GM03348 (cell line): ENCODE results near the gene ABCA13.
"Not testable (repeated sequence)": the region's sequence is repeated elsewhere in the genome, so short reads cannot be mapped to it uniquely, and the experiment has no call there.

Experiments used
- DNase-seq: peaks from one replicate; pipeline ENCODE4 v3.0.0; 2012; ENCODE audit warnings: low spot score

ABCA13 gene

GRCh38 chr7:48171202-48171601, at the start of gene ABCA13:
TSS of gene ABCA13 (plus strand) at chr7:48171458. CDS start at chr7:48171484, 26 bp downstream.
- peak; percentile 56 for DNase-seq

GRCh38 chr7:48126037-48126436, 45.2 kb upstream of the ABCA13 start:
- DNase-seq, result no peak

GRCh38 chr7:48130658-48131108, 40.6 kb upstream of the ABCA13 start:
- peak; percentile 61 for DNase-seq

GRCh38 chr7:48132792-48133191, 38.5 kb upstream of the ABCA13 start:
- no peak for DNase-seq

- DNase-seq, result peak; percentile 51
Measured at GRCh38 chr7:48139459-48139858, 31.8 kb upstream of the ABCA13 start.

GRCh38 chr7:48140001-48140681, 31.1 kb upstream of the ABCA13 start:
- no peak for DNase-seq

- DNase-seq, result no peak
Measured at GRCh38 chr7:48141521-48141920, 29.7 kb upstream of the ABCA13 start.

GRCh38 chr7:48144291-48144768, 26.9 kb upstream of the ABCA13 start:
- DNase-seq, result no peak

GRCh38 chr7:48147078-48147591, 24.1 kb upstream of the ABCA13 start:
- DNase-seq, result no peak

- DNase-seq, result not testable (repeated sequence)
Measured at GRCh38 chr7:48147690-48148089, 23.6 kb upstream of the ABCA13 start.

GRCh38 chr7:48148311-48148710, 22.9 kb upstream of the ABCA13 start:
- no peak for DNase-seq

GRCh38 chr7:48149058-48149457, 22.2 kb upstream of the ABCA13 start:
- no peak for DNase-seq

GRCh38 chr7:48150086-48150485, 21.2 kb upstream of the ABCA13 start:
- DNase-seq, result no peak

GRCh38 chr7:48154792-48155413, 16.4 kb upstream of the ABCA13 start:
- DNase-seq, result peak; percentile 72

GRCh38 chr7:48158404-48158803, 12.9 kb upstream of the ABCA13 start:
- peak; percentile 43 for DNase-seq

GRCh38 chr7:48161407-48162125, 9.7 kb upstream of the ABCA13 start:
- no peak for DNase-seq

- DNase-seq, result no peak
Measured at GRCh38 chr7:48165157-48165556, 6.1 kb upstream of the ABCA13 start.

- peak; percentile 21 for DNase-seq
Measured at GRCh38 chr7:48168159-48168558, 3.1 kb upstream of the ABCA13 start.

GRCh38 chr7:48170506-48170905, 752 bp upstream of the ABCA13 start:
- no peak for DNase-seq

GRCh38 chr7:48173313-48173712, 2.1 kb downstream of the ABCA13 start:
- no peak for DNase-seq

- DNase-seq, result peak; percentile 50
Measured at GRCh38 chr7:48173756-48174382, 2.6 kb downstream of the ABCA13 start.

- DNase-seq, result no peak
Measured at GRCh38 chr7:48175019-48175418, 3.8 kb downstream of the ABCA13 start.
